Measurements from ENCODE around the gene ALOXE3. TPM values are rescaled to one million over a fixed set of nuclear protein-coding genes. Genes with fewer than 3 reads are reported as not detected.

The ALOXE3 gene
- polyA plus RNA-seq, 2 of the 4 experiments (the other 2 are of a cell fraction), result 0.35 to 0.40 TPM

DNA sequence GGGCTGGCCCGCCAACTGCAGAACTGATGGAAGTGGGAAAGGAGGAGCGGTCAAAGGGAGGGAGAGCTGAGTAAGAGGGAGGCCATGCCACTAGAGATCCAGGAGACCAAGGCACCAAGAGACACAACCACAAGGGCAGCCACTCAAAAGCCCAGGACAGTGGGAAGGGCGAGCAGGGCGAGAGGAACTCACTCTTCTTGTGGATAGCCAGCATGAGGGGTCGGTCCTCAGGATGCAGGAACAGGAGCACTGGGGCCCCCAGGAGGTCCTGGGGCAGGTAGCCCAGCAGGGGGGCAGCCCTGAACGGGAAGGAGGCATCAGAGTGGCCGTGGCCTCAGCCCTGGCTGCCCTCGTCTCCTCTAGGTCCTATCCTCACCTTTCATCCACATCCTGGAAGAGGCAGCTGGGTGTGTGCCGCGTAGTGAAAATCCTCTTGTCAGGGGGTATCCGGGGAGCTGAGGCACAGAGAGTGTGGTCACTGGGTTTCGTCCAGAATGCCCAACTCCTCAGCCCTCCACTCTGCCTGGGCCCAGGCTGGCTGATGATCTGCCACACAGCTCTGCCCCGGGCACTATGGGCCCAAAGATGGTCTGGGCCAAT, 29.6 kb upstream of the ALOXE3 start:
- no peaks in the 10 kb centered on the region for H3K9me3 ChIP-seq
- WGBS (ENCODE audit: missing lambda C conversion rate), result 85% methylated on average over 13 of the region's 13 CpGs
- ChIA-PET CTCF (interaction anchor here (0.7 to 26.5 kb wide), 7 partner anchors 5 to 33 kb away, joined by 3 to 601 read pairs (median 4); partner anchors contain the start of genes HES7, PER1 and VAMP2), POLR2A (no interaction called here)
- no peak for ATAC-seq
- H3K4me3 ChIP-seq, result no peak overlapping the region
- no peak overlapping the region for H3K4me2 ChIP-seq
- TF ChIP-seq SMC3 (IDR thresholded peaks at IDR 0.05) (no peak), SREBF2 (IDR thresholded peaks at IDR 0.05) (no peak), ZNF302 (CRISPR knock-in tag; IDR thresholded peaks at IDR 0.05) (no peak), CBX2 (IDR thresholded peaks at IDR 0.05; ENCODE audit: borderline replicate concordance, low read depth) (no peak), CBX8 (IDR thresholded peaks at IDR 0.05) (no peak), RARB (CRISPR knock-in tag; IDR thresholded peaks at IDR 0.05) (no peak), KDM5A (IDR thresholded peaks at IDR 0.05) (no peak), POLR2A (IDR thresholded peaks at IDR 0.05; ENCODE audit: low read length) (no peak), HEYL (CRISPR knock-in tag; IDR thresholded peaks at IDR 0.05) (no peak), JUNB (IDR thresholded peaks at IDR 0.05) (no peak), RFX5 (IDR thresholded peaks at IDR 0.05) (no peak)
- TF ChIP-seq, protein P1, sequence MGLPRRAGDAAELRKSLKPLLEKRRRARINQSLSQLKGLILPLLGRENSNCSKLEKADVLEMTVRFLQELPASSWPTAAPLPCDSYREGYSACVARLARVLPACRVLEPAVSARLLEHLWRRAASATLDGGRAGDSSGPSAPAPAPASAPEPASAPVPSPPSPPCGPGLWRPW (IDR thresholded peaks at IDR 0.05), result no peak
- peaks cover 15% of the 10 kb centered on the region for H3K4me1 ChIP-seq
- no peak for DNase-seq (ENCODE audit: low read depth in 1 of 2, low spot score in 1 of 2)
- FAIRE-seq, result no peak
- H3K27ac ChIP-seq, result no peak overlapping the region

DNA sequence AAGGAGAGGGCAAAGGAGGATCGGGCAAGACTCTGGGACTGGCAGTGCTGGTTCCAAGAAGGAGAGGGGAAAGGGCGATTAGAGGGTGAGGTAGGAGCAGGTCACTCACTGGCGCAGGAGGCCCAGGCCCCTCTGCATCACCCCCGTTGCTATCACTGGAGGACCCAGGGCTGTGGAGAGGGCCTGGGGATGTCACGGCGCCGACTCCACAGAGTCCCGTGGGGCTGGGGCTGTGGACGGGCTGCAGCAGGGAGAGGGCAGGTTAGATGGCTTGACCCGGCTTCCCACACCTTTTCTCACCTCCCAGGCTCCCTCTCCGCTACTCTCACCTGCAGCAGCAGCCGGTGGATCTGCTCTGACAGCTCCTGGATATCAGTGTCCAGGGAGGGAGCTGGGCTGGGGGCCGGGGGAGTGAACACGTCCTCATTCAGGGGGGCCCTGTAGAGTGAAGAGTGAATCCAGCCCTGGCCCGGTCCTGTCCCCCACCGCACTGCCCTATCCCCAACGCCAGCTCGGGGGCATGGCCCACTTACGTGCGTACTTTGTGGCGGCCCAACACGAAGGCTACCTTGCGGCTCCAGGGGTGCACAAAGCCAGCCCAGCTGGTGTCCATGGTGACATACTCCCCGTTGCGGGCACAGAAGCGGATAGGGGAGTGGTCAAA, 29.0 kb upstream of the ALOXE3 start:
- H3K4me1 ChIP-seq, result peaks cover 9% of the 10 kb centered on the region; the same call in 2 of the 3 replicates
- no peaks in the 10 kb centered on the region for H3K9me3 ChIP-seq
- CTCF ChIA-PET, result interaction anchor here (0.9 to 26.5 kb wide), 5 partner anchors 6 to 277 kb away, joined by 3 to 601 read pairs (median 8); partner anchors contain the start of genes HES7, PER1 and VAMP2
- ATAC-seq (no peak), DNase-seq (ENCODE audit: low read depth in 1 of 2, low spot score in 1 of 2) (no peak), FAIRE-seq (no peak)
- H3K4me3 ChIP-seq, result no peak overlapping the region
- WGBS (ENCODE audit: missing lambda C conversion rate), result 89% methylated on average over 26 of the region's 26 CpGs
- H3K4me2 ChIP-seq, result no peak overlapping the region
- no peak overlapping the region for H3K27ac ChIP-seq
- POLR2A ChIA-PET, result interaction anchor here (0.6 kb wide), 1 partner anchor 9 kb away, joined by 3 read pairs; no protein-coding TSS in a partner anchor
- TF ChIP-seq PHF8 (IDR thresholded peaks at IDR 0.05; ENCODE audit: borderline replicate concordance, low read depth) (no peak), ESRRA (IDR thresholded peaks at IDR 0.05; ENCODE audit: borderline replicate concordance, low read length) (no peak), HOXA7 (CRISPR knock-in tag; IDR thresholded peaks at IDR 0.05) (no peak), ZSCAN20 (CRISPR knock-in tag; IDR thresholded peaks at IDR 0.05) (no peak), NFE2L2 (conservative IDR thresholded peaks at IDR 0.05; ENCODE audit: low read length) (no peak), TFCP2L1 (CRISPR knock-in tag; IDR thresholded peaks at IDR 0.05) (no peak)
- TF ChIP-seq, protein P2, sequence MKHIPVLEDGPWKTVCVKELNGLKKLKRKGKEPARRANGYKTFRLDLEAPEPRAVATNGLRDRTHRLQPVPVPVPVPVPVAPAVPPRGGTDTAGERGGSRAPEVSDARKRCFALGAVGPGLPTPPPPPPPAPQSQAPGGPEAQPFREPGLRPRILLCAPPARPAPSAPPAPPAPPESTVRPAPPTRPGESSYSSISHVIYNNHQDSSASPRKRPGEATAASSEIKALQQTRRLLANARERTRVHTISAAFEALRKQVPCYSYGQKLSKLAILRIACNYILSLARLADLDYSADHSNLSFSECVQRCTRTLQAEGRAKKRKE (CRISPR knock-in tag; IDR thresholded peaks at IDR 0.05; ENCODE audit: low read depth), result no peak
- TF ChIP-seq, protein P3, sequence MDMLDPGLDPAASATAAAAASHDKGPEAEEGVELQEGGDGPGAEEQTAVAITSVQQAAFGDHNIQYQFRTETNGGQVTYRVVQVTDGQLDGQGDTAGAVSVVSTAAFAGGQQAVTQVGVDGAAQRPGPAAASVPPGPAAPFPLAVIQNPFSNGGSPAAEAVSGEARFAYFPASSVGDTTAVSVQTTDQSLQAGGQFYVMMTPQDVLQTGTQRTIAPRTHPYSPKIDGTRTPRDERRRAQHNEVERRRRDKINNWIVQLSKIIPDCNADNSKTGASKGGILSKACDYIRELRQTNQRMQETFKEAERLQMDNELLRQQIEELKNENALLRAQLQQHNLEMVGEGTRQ (IDR thresholded peaks at IDR 0.05), result no peak
- TF ChIP-seq, protein P4, sequence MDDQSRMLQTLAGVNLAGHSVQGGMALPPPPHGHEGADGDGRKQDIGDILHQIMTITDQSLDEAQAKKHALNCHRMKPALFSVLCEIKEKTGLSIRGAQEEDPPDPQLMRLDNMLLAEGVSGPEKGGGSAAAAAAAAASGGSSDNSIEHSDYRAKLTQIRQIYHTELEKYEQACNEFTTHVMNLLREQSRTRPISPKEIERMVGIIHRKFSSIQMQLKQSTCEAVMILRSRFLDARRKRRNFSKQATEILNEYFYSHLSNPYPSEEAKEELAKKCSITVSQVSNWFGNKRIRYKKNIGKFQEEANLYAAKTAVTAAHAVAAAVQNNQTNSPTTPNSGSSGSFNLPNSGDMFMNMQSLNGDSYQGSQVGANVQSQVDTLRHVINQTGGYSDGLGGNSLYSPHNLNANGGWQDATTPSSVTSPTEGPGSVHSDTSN (IDR thresholded peaks at IDR 0.05), result no peak
- TF ChIP-seq, protein P1 (IDR thresholded peaks at IDR 0.05), result no peak

Data from A549 (cell line).